ENCODE results near the gene SWAP70. TPM values are rescaled to one million over a fixed set of nuclear protein-coding genes. Genes with fewer than 3 reads are reported as not detected.

Gene SWAP70
- total and polyA plus RNA-seq, 2 of the 13 experiments (the other 11 are each of a cell fraction or from before 2014, with no cell fraction given): 4.6 to 8.7 TPM

DNA sequence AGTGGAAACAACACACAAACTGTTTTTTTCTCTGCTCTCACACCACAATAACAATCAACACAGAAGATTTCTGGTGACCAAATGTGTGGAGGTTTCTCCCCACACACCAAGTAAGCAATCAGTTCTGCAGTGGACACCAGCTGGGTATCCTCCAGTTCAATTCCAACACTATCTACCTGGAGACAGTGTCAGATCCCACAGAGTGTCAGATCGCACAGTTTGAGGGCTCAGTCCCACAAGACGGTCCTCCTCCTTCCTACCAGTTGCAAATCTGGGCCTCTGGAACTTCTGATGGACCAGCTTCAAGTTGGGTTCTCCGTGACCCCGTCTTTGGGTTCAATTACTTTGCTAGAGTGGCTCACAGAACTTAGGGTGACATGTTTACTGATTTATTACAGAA, 9.0 kb downstream of the SWAP70 start:
- no peak overlapping the region for H3K9ac ChIP-seq (ENCODE audit: insufficient read depth, low read depth, low read length)
- no peak for FAIRE-seq
- H2AFZ ChIP-seq (ENCODE audit: low read length): no peak overlapping the region
- intact Hi-C loops (cut with micrococcal nuclease; ENCODE audit: unreplicated experiment): no loop called here
- POLR2A ChIA-PET: no interaction called here
- 89% methylated on average over 3 of the region's 4 CpGs for WGBS (ENCODE audit: low lambda C conversion rate)
- no peaks in the 10 kb centered on the region for H3K36me3 ChIP-seq (replicated peaks in 1 of 2; ENCODE audit: control insufficient read depth in 1 of 2, insufficient read depth in 2 of 2, low read length in 2 of 2)
- in situ Hi-C loops (cut with HindIII; ENCODE audit: extremely low pct_ligation_motif_present, low pct_unique_long_range_greater_than_20kb): no loop called here
- H3K4me1 ChIP-seq (ENCODE audit: insufficient read depth, low read length): no peaks in the 10 kb centered on the region
- H3K4me2 ChIP-seq (ENCODE audit: low read depth, low read length): no peak overlapping the region
- no TSS peak for BruUV-seq (replicated peaks)
- H3K27me3 ChIP-seq (ENCODE audit: control insufficient read depth in 1 of 2, insufficient read depth in 2 of 2, low read length in 2 of 2): no peaks in the 10 kb centered on the region
- TF ChIP-seq TERF1 (CRISPR knock-in tag; IDR thresholded peaks at IDR 0.05) (no peak), THAP8 (CRISPR knock-in tag; IDR thresholded peaks at IDR 0.05; ENCODE audit: borderline replicate concordance) (no peak), SIX1 (CRISPR knock-in tag; IDR thresholded peaks at IDR 0.05; ENCODE audit: borderline replicate concordance) (no peak), NAIF1 (CRISPR knock-in tag; IDR thresholded peaks at IDR 0.05; ENCODE audit: borderline replicate concordance) (no peak), PRMT3 (CRISPR knock-in tag; IDR thresholded peaks at IDR 0.05; ENCODE audit: borderline replicate concordance, low read depth) (no peak)
- no peak overlapping the region for H3K27ac ChIP-seq (ENCODE audit: extremely low read length, insufficient read depth, low read length)
- CTCF ChIA-PET (ENCODE audit: low intra/inter-chr PET ratio, low total read pairs): no interaction called here
- DNase-seq (ENCODE audit: low spot score): no peak
- ATAC-seq: no peak
- no peaks in the 10 kb centered on the region for H4K20me1 ChIP-seq (ENCODE audit: insufficient read depth, low read length)
- H3K79me2 ChIP-seq (ENCODE audit: insufficient read depth, low read length): peaks cover 4% of the 10 kb centered on the region
- H3K4me3 ChIP-seq (replicated peaks in 1 of 3; ENCODE audit: insufficient read depth in 1 of 3, low read depth in 2 of 3, low read length in 3 of 3): no peak overlapping the region
- no peaks in the 10 kb centered on the region for H3K9me3 ChIP-seq (ENCODE audit: low read length)

DNA sequence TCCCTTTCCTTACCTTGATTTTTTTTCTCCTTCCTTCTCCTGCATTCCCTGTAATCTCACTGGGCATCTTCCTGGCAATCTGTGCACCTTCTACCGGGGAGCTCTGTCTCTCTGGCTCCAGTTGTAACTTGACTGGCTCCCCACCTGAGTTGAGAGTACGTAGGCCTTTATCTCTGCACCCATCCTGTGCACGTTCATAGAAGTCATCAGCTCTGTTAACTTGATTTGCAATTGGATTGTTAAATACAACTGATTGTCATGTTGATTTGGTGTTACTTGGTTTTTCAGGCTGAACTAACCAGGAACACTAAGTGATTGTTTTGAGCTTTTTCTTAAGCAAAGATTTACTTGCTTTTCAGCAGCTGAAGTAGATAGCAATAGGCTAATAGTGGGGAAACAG, 11.8 kb downstream of the SWAP70 start:
- Histone ChIP-seq H3K27me3 (ENCODE audit: control insufficient read depth in 1 of 2, insufficient read depth in 2 of 2, low read length in 2 of 2) (no peaks in the 10 kb centered on the region), H3K9me3 (ENCODE audit: low read length) (no peaks in the 10 kb centered on the region), H3K4me1 (ENCODE audit: insufficient read depth, low read length) (peaks cover under 1% of the 10 kb centered on the region; the same call in 1 of the 2 replicates), H3K9ac (ENCODE audit: insufficient read depth, low read depth, low read length) (no peak overlapping the region), H3K79me2 (ENCODE audit: insufficient read depth, low read length) (peaks cover 2% of the 10 kb centered on the region), H3K27ac (ENCODE audit: extremely low read length, insufficient read depth, low read length) (no peak overlapping the region), H3K4me3 (replicated peaks in 1 of 3; ENCODE audit: insufficient read depth in 1 of 3, low read depth in 2 of 3, low read length in 3 of 3) (no peak overlapping the region), H2AFZ (ENCODE audit: low read length) (no peak overlapping the region), H3K4me2 (ENCODE audit: low read depth, low read length) (no peak overlapping the region), H4K20me1 (ENCODE audit: insufficient read depth, low read length) (no peaks in the 10 kb centered on the region), H3K36me3 (replicated peaks in 1 of 2; ENCODE audit: control insufficient read depth in 1 of 2, insufficient read depth in 2 of 2, low read length in 2 of 2) (no peaks in the 10 kb centered on the region)
- no peak for DNase-seq (ENCODE audit: low spot score)
- ChIA-PET CTCF (ENCODE audit: low intra/inter-chr PET ratio, low total read pairs) (no interaction called here), POLR2A (no interaction called here)
- WGBS (ENCODE audit: low lambda C conversion rate): 56% methylated on average over 3 of the region's 3 CpGs
- intact Hi-C loops (cut with micrococcal nuclease; ENCODE audit: unreplicated experiment) (no loop called here), in situ Hi-C loops (cut with HindIII; ENCODE audit: extremely low pct_ligation_motif_present, low pct_unique_long_range_greater_than_20kb) (no loop called here)
- no TSS peak for BruUV-seq (replicated peaks)
- no peak for FAIRE-seq
- no peak for ATAC-seq
- no peak for TF ChIP-seq ZBTB46 (CRISPR knock-in tag; IDR thresholded peaks at IDR 0.05; ENCODE audit: borderline replicate concordance)
- TF ChIP-seq ZFP90 (CRISPR knock-in tag; IDR thresholded peaks at IDR 0.05; ENCODE audit: borderline replicate concordance): no peak
- no peak for TF ChIP-seq ZIK1 (CRISPR knock-in tag; IDR thresholded peaks at IDR 0.05; ENCODE audit: borderline replicate concordance, low read depth)
- no peak for TF ChIP-seq NBN (conservative IDR thresholded peaks at IDR 0.05)
- no peak for TF ChIP-seq NR2F2 (IDR thresholded peaks at IDR 0.05; ENCODE audit: borderline replicate concordance, low read depth)
- no peak for TF ChIP-seq SP2 (CRISPR knock-in tag; IDR thresholded peaks at IDR 0.05)
- no peak for TF ChIP-seq ZNF792 (CRISPR knock-in tag; IDR thresholded peaks at IDR 0.05)
- no peak for TF ChIP-seq THAP7 (CRISPR knock-in tag; IDR thresholded peaks at IDR 0.05)
- TF ChIP-seq, protein P1, sequence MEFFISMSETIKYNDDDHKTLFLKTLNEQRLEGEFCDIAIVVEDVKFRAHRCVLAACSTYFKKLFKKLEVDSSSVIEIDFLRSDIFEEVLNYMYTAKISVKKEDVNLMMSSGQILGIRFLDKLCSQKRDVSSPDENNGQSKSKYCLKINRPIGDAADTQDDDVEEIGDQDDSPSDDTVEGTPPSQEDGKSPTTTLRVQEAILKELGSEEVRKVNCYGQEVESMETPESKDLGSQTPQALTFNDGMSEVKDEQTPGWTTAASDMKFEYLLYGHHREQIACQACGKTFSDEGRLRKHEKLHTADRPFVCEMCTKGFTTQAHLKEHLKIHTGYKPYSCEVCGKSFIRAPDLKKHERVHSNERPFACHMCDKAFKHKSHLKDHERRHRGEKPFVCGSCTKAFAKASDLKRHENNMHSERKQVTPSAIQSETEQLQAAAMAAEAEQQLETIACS (CRISPR knock-in tag; IDR thresholded peaks at IDR 0.05): no peak
